ENCODE measurements around the gene HOXD9. TPM values are rescaled to one million over a fixed set of nuclear protein-coding genes. Genes with fewer than 3 reads are reported as not detected.

HOXD9 gene
- total RNA-seq (2014; rRNA removed; shearing (Covaris generic)): 1.8 TPM in 2 replicates

GRCh38 chr2:176122683-176123410 lies at the start of gene HOXD9:
TSS of gene HOXD9 (plus strand) at chr2:176122719. CDS start at chr2:176122769, 50 bp downstream.
- Histone ChIP-seq H3K36me3 (no peaks in the 10 kb centered on the region), H3K27me3 (replicated peaks) (peaks cover 20% of the 10 kb centered on the region), H3K4me3 (peak within 1 kb of the TSS; percentile 49), H3K4me1 (replicated peaks) (peaks cover 10% of the 10 kb centered on the region), H3K9me3 (replicated peaks) (no peaks in the 10 kb centered on the region), H3K27ac (no peak within 1 kb of the TSS)
- DNase-seq (ENCODE audit: low read depth in 1 of 2, low spot score in 2 of 2): peak in 1 of 2 experiments; percentile 76

- H3K27ac ChIP-seq: no peak overlapping the region
- DNase-seq (ENCODE audit: low read depth in 1 of 2, low spot score in 2 of 2): no peak
- H3K27me3 ChIP-seq (replicated peaks): peaks cover 43% of the 10 kb centered on the region
Measured at GRCh38 chr2:176072951-176073904, 49.3 kb upstream of the HOXD9 start.

DNA sequence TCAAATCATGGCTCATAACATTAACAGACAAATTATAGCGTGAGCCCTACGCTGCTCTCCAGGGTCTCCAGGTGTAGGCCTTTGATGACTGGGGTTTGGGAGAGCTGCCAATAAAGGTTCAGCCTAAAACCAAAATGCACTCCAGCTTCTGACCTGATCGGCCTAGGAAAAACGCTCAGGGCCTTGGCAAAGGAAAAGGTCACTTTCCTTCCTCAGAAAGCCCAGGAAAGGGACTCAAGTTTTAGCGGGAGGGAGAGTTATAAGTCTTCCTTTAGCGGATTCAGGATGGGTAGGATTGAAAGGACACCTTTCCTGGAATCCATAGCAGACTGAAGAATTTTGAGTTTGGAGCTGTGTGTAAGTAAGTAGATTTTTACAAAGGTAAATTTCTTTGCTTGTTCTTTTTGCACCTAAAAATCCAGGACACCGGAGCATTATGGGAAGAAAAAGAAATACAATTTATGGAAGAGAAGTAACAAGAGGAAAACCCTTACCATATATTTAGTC lies 47.5 kb upstream of the HOXD9 start:
- peaks cover 8% of the 10 kb centered on the region for H3K4me1 ChIP-seq (replicated peaks)

More at GRCh38 chr2:176072951-176073904, 49.3 kb upstream of the HOXD9 start:
- Histone ChIP-seq H3K36me3 (no peaks in the 10 kb centered on the region), H3K9me3 (replicated peaks) (no peaks in the 10 kb centered on the region; the same call in 1 of the 2 replicates), H3K4me1 (replicated peaks) (no peaks in the 10 kb centered on the region), H3K4me3 (no peak overlapping the region)

DNA sequence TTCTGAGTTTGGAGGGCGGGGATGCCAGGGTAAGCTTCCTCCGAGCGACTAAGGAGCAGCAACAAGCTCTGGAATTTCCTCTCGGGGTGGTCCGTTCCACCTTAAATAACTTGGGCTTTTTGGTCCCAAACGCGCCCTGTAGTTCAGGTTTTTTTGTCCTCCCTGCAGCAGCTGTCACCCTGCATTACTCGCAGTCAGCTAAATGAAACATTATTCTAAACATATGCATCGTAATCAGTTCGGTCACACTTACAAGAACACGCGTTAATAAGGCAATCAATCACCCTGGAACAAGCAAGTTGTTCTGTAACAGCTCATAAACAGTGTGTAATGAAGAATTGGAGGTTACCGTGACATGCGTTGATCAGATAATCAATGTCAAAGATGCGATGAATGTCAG lies 47.0 kb upstream of the HOXD9 start:
- H3K27me3 ChIP-seq (replicated peaks): peaks cover 62% of the 10 kb centered on the region
- H3K4me3 ChIP-seq: no peak overlapping the region
- peaks cover 11% of the 10 kb centered on the region for H3K4me1 ChIP-seq (replicated peaks)
- peaks cover 6% of the 10 kb centered on the region; the same call in 1 of the 2 replicates for H3K9me3 ChIP-seq (replicated peaks)
- no peak for DNase-seq (ENCODE audit: low read depth in 1 of 2, low spot score in 2 of 2)
- H3K36me3 ChIP-seq: no peaks in the 10 kb centered on the region
- no peak overlapping the region for H3K27ac ChIP-seq

More for the DNA sequence above, 47.5 kb upstream of the HOXD9 start:
- Histone ChIP-seq H3K36me3 (no peaks in the 10 kb centered on the region), H3K27ac (no peak overlapping the region), H3K27me3 (replicated peaks) (peaks cover 60% of the 10 kb centered on the region), H3K4me3 (no peak overlapping the region), H3K9me3 (replicated peaks) (peaks cover 4% of the 10 kb centered on the region; the same call in 1 of the 2 replicates)
- no peak for DNase-seq (ENCODE audit: low read depth in 1 of 2, low spot score in 2 of 2)

- no peaks in the 10 kb centered on the region for H3K36me3 ChIP-seq
- peaks cover 68% of the 10 kb centered on the region for H3K27me3 ChIP-seq (replicated peaks)
- DNase-seq (ENCODE audit: low read depth in 1 of 2, low spot score in 2 of 2): no peak
- H3K27ac ChIP-seq: no peak overlapping the region
- H3K9me3 ChIP-seq (replicated peaks): peaks cover 11% of the 10 kb centered on the region
- peaks cover 13% of the 10 kb centered on the region for H3K4me1 ChIP-seq (replicated peaks)
- H3K4me3 ChIP-seq: no peak overlapping the region
Measured at GRCh38 chr2:176076063-176076462, 46.5 kb upstream of the HOXD9 start.

GRCh38 chr2:176076796-176077195 lies 45.7 kb upstream of the HOXD9 start:
- Histone ChIP-seq H3K27ac (no peak overlapping the region), H3K9me3 (replicated peaks) (peaks cover 19% of the 10 kb centered on the region), H3K4me3 (no peak overlapping the region), H3K4me1 (replicated peaks) (peaks cover 13% of the 10 kb centered on the region), H3K36me3 (no peaks in the 10 kb centered on the region), H3K27me3 (replicated peaks) (peaks cover 75% of the 10 kb centered on the region)
- no peak for DNase-seq (ENCODE audit: low read depth in 1 of 2, low spot score in 2 of 2)

DNA sequence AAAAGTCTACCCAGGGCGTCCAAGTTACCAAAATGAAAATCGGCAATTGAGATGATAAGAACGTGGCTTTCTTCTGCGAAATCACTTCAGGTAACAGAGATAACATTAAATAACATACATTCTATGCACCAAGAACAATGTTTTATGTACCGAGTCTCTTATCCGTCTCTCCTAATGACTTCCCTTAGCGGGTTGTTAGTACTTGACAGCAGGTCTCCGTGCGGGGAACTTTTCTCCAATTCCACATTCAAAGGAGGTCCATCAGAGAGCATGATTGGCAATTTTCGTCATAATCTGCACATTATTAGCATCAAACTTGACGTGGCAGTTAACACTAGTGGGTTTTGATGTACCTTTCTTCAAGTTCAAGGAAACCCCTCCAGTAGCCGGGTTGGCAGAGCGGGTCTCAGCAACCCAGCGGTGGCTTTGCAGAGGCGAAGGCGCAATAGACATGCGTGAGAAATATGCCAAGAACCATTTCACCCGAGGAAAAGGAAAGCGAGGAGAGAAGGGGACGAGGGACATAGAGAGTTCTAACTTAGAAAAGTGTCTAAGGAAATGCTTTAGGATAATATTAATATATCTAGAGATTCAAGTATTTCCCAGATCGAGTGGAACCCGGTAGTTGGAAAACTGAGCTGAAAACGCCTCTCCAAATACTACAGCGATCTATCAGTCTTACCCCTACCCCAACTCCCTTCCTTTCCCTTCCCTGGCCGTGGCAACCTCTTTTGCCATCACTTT lies 43.8 kb upstream of the HOXD9 start:
- no peak for DNase-seq (ENCODE audit: low read depth in 1 of 2, low spot score in 2 of 2)
- Histone ChIP-seq H3K4me1 (replicated peaks) (peaks cover 13% of the 10 kb centered on the region), H3K27me3 (replicated peaks) (peaks cover 86% of the 10 kb centered on the region), H3K27ac (no peak overlapping the region), H3K36me3 (no peaks in the 10 kb centered on the region), H3K9me3 (replicated peaks) (peaks cover 31% of the 10 kb centered on the region), H3K4me3 (no peak overlapping the region)

- no peak overlapping the region for H3K27ac ChIP-seq
- H3K4me1 ChIP-seq (replicated peaks): peaks cover 13% of the 10 kb centered on the region
- no peak for DNase-seq (ENCODE audit: low read depth in 1 of 2, low spot score in 2 of 2)
- peaks cover 31% of the 10 kb centered on the region for H3K9me3 ChIP-seq (replicated peaks)
- H3K36me3 ChIP-seq: no peaks in the 10 kb centered on the region
- peak overlapping the region; percentile 17 for H3K4me3 ChIP-seq
- H3K27me3 ChIP-seq (replicated peaks): peaks cover 87% of the 10 kb centered on the region
Measured at GRCh38 chr2:176079285-176079830, 43.2 kb upstream of the HOXD9 start.

DNA sequence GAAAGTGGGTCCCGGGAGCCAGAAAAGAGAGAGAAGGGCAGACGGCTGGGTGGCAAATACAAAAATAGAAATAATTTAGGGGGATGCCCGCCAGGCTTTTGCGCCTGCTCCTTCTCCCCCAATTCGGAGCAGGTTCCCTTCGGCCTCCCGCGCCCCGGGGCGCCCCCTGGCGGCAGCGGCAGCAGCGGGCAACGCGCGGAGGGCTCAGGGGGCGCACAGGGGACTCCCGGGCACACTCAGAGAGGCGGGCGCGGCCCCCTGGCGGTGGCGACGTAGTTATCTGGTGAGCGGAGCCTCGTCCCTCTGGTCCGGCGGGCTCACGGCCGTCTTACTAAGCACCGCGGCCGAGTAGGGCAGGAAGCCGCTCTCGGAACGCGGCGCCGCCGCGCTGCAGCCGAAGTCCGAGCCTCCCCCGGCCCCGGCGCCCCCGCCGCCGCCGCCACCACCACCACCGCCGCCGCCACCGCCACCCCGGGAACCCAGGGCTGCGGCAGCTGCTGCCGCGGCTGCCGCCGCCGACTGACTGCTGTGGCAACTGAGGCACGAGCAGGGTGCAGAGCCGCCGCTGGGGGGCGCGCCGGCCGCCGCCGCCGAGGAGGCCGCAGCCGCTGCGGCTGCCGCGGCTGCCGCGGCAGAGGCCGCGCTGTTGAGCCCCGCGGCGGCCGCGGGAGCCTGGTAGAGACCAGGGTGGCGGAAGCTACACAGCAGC lies 42.5 kb upstream of the HOXD9 start:
- Histone ChIP-seq H3K27ac (no peak overlapping the region), H3K9me3 (replicated peaks) (peaks cover 31% of the 10 kb centered on the region), H3K27me3 (replicated peaks) (peaks cover 88% of the 10 kb centered on the region), H3K4me1 (replicated peaks) (peaks cover 13% of the 10 kb centered on the region), H3K36me3 (no peaks in the 10 kb centered on the region), H3K4me3 (peak overlapping the region; percentile 17)
- DNase-seq (ENCODE audit: low read depth in 1 of 2, low spot score in 2 of 2): peak; percentile 65 to 78

DNA sequence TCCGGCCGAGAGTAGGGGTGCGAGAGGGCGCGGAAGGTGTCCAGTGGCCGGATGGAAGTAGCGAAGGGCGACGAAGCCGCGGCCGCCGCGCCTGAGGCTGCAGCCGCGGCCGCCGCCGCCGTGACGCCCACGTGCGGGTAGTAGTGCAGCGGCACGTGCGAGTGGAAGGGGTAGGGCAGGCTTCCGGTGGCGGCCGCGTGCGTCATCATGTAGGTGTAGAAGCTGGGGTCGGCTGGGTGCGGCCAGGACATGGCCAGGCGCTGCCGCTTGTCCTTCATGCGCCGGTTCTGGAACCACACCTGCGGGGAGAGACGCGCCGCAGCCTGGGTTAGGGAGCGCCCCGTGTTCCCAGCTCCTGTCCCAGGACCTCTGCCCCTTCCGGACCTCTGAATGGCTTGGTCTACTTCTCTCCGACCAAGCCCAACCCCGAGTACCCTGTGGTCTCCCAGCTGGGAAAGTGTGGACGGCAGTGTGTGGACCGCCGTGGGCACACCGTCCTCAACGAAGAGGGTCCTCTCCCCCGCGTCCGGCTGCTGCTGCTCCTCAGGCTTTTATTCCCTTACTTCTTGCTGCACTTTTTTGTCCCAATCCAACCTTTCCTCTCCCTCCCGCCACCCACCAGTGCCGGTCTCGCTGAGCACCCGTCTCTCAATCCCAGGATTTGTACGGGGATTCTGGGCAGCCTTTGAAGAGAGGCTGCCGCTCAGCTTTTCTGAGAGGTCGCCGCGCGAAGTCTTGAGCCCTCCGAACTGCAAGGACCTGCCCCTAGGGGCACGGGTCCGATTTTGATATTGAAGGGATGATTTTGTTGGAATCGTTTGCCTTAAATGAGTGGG lies 41.8 kb upstream of the HOXD9 start:
- no peak for DNase-seq (ENCODE audit: low read depth in 1 of 2, low spot score in 2 of 2)
- Histone ChIP-seq H3K27me3 (replicated peaks) (peaks cover 90% of the 10 kb centered on the region), H3K27ac (no peak overlapping the region), H3K36me3 (no peaks in the 10 kb centered on the region), H3K4me3 (peak overlapping the region; percentile 17), H3K4me1 (replicated peaks) (peaks cover 13% of the 10 kb centered on the region), H3K9me3 (replicated peaks) (peaks cover 31% of the 10 kb centered on the region)

- no peak for DNase-seq (ENCODE audit: low read depth in 1 of 2, low spot score in 2 of 2)
- Histone ChIP-seq H3K9me3 (replicated peaks) (peaks cover 31% of the 10 kb centered on the region), H3K36me3 (no peaks in the 10 kb centered on the region), H3K27ac (no peak overlapping the region), H3K4me1 (replicated peaks) (peaks cover 13% of the 10 kb centered on the region), H3K4me3 (no peak overlapping the region), H3K27me3 (replicated peaks) (peaks cover 89% of the 10 kb centered on the region)
Measured at GRCh38 chr2:176081376-176081836, 41.1 kb upstream of the HOXD9 start.
